ENCODE measurements around the gene OCA2.
"Not testable (repeated sequence)": the region's sequence is repeated elsewhere in the genome, so short reads cannot be mapped to it uniquely, and the experiment has no call there.

Gene OCA2

GRCh38 chr15:27767430-27767829 lies 331.7 kb downstream of the OCA2 start:
- not testable (repeated sequence) for DNase-seq

- no peak for DNase-seq
These were observed 334.8 kb downstream of the OCA2 start for GRCh38 chr15:27764339-27764738.

GRCh38 chr15:27763514-27763913 lies 335.6 kb downstream of the OCA2 start:
- no peak for DNase-seq

GRCh38 chr15:27762471-27762870 lies 336.6 kb downstream of the OCA2 start:
- DNase-seq: no peak

- DNase-seq: no peak
These were observed 342.1 kb downstream of the OCA2 start for GRCh38 chr15:27757052-27757451.

- no peak for DNase-seq
These were observed 346.4 kb downstream of the OCA2 start for GRCh38 chr15:27752691-27753090.

GRCh38 chr15:27747997-27748396 lies 351.1 kb downstream of the OCA2 start:
- no peak for DNase-seq

GRCh38 chr15:27746401-27746955 lies 352.6 kb downstream of the OCA2 start:
- no peak for DNase-seq

GRCh38 chr15:27744641-27745040 lies 354.5 kb downstream of the OCA2 start:
- no peak for DNase-seq

GRCh38 chr15:27743638-27744037 lies 355.5 kb downstream of the OCA2 start:
- DNase-seq: no peak

GRCh38 chr15:27742751-27743477 lies 356.2 kb downstream of the OCA2 start:
- no peak for DNase-seq

GRCh38 chr15:27741226-27741860 lies 357.8 kb downstream of the OCA2 start:
- no peak for DNase-seq

- no peak for DNase-seq
These were observed 364.2 kb downstream of the OCA2 start for GRCh38 chr15:27734785-27735495.

- no peak for DNase-seq
These were observed 367.3 kb downstream of the OCA2 start for GRCh38 chr15:27731776-27732175.

- DNase-seq: no peak
These were observed 368.2 kb downstream of the OCA2 start for GRCh38 chr15:27730868-27731267.

- DNase-seq: no peak
These were observed 373.4 kb downstream of the OCA2 start for GRCh38 chr15:27725731-27726130.

- no peak for DNase-seq
These were observed 375.3 kb downstream of the OCA2 start for GRCh38 chr15:27723821-27724220.

- no peak for DNase-seq
These were observed 377.0 kb downstream of the OCA2 start for GRCh38 chr15:27722102-27722501.

- no peak for DNase-seq
These were observed 384.4 kb downstream of the OCA2 start for GRCh38 chr15:27714675-27715074.

GRCh38 chr15:27713850-27714249 lies 385.3 kb downstream of the OCA2 start:
- DNase-seq: not testable (repeated sequence)

- no peak for DNase-seq
These were observed 391.9 kb downstream of the OCA2 start for GRCh38 chr15:27707257-27707656.

GRCh38 chr15:27706300-27706699 lies 392.8 kb downstream of the OCA2 start:
- no peak for DNase-seq

- DNase-seq: no peak
These were observed 394.1 kb downstream of the OCA2 start for GRCh38 chr15:27705056-27705455.
